CD14-positive monocyte (primary cell): ENCODE measurements around the gene RANBP17. TPM values are rescaled to one million over a fixed set of nuclear protein-coding genes. Genes with fewer than 3 reads are reported as not detected.

ENCODE experiments used
- DNase-seq, 3 donors: peaks; one replicate each; pipeline ENCODE4 v3.0.0-alpha.2; 2011 to 2022
- H2AFZ ChIP-seq: 2 replicates; pipeline ENCODE4 v1.6.0; 2012; ENCODE audit warnings: mild to moderate bottlenecking, low read depth, low read length, inconsistent platforms; ENCODE audit not compliant: insufficient read depth, poor library complexity, severe bottlenecking
- H3K27ac ChIP-seq, 2 donors: 1 replicate in 1 of 2; 2 replicates in 1 of 2; pipeline ENCODE4 v1.5.1; 2012 to 2013; ENCODE audit warnings: low read length in 2 of 2, control low read depth in 1 of 2, inconsistent platforms in 1 of 2, low read depth in 1 of 2, mild to moderate bottlenecking in 1 of 2
- H3K27me3 ChIP-seq, 2 donors: one replicate each; pipeline versions ENCODE4 v1.6.0 to v1.6.1; 2011 to 2013; ENCODE audit warnings: low read length in 2 of 2; ENCODE audit not compliant: control insufficient read depth in 2 of 2, insufficient read depth in 2 of 2
- H3K36me3 ChIP-seq, 2 donors: replicated peaks in 1 of 2; 1 replicate in 1 of 2; 2 replicates in 1 of 2; pipeline versions ENCODE4 v1.5.1 to v1.6.1; 2012 to 2013; ENCODE audit warnings: low read length in 2 of 2, control low read depth in 1 of 2, inconsistent platforms in 1 of 2, mild to moderate bottlenecking in 1 of 2; ENCODE audit not compliant: insufficient read depth in 2 of 2, control insufficient read depth in 1 of 2
- H3K4me1 ChIP-seq, 2 donors: 1 replicate in 1 of 2; 2 replicates in 1 of 2; pipeline versions ENCODE4 v1.5.1 to v1.6.1; 2012 to 2013; ENCODE audit warnings: low read length in 2 of 2, control low read depth in 1 of 2, inconsistent platforms in 1 of 2, mild to moderate bottlenecking in 1 of 2, moderate library complexity in 1 of 2; ENCODE audit not compliant: insufficient read depth in 2 of 2, control insufficient read depth in 1 of 2
- H3K4me2 ChIP-seq: replicated peaks from 2 replicates; pipeline ENCODE3; 2012; ENCODE audit warnings: low read length, moderate library complexity, mild to moderate bottlenecking; ENCODE audit not compliant: poor library complexity, severe bottlenecking; ENCODE audit errors: extremely low read depth
- H3K4me3 ChIP-seq, 3 experiments: fragments of 200-600 bp in 1 of 3; sonication (generic) in 1 of 3; replicated peaks in 1 of 3; 1 replicate in 2 of 3; 2 replicates in 1 of 3; pipeline ENCODE4 v1.5.1; 2011 to 2013; ENCODE audit warnings: low read length in 3 of 3, mild to moderate bottlenecking in 3 of 3, control low read depth in 2 of 3, low read depth in 2 of 3, inconsistent platforms in 1 of 3, moderate library complexity in 1 of 3
- H3K79me2 ChIP-seq: 2 replicates; pipeline ENCODE4 v1.6.0; 2012; ENCODE audit warnings: mild to moderate bottlenecking, control low read depth, inconsistent platforms, low read length, moderate library complexity; ENCODE audit not compliant: insufficient read depth
- H3K9ac ChIP-seq: 2 replicates; pipeline ENCODE4 v1.6.0; 2017; ENCODE audit warnings: low read length, mild to moderate bottlenecking; ENCODE audit not compliant: insufficient read depth, poor library complexity, severe bottlenecking
- H3K9me3 ChIP-seq, 2 donors: replicated peaks in 1 of 2; 1 replicate in 1 of 2; 2 replicates in 1 of 2; pipeline versions ENCODE4 v1.5.1 to v1.6.1; 2012 to 2013; ENCODE audit warnings: low read length in 2 of 2, control low read depth in 1 of 2; ENCODE audit not compliant: control insufficient read depth in 1 of 2, insufficient read depth in 1 of 2
- H4K20me1 ChIP-seq: 2 replicates; pipeline ENCODE4 v1.6.0; 2012; ENCODE audit warnings: mild to moderate bottlenecking, low read length, control low read depth, moderate library complexity; ENCODE audit not compliant: insufficient read depth
- H3K27ac Mint-ChIP-seq, 7 donors: one replicate each; pipeline ENCODE4 v1.8.0; 2020; ENCODE audit warnings: mild to moderate bottlenecking in 7 of 7, mixed read lengths in 7 of 7, moderate library complexity in 6 of 7, inconsistent platforms in 2 of 7
- H3K27me3 Mint-ChIP-seq, 3 donors: one replicate each; pipeline ENCODE4 v1.8.0; 2021 to 2022; ENCODE audit warnings: low read depth in 3 of 3, mild to moderate bottlenecking in 3 of 3, mixed read lengths in 3 of 3, moderate library complexity in 3 of 3, inconsistent platforms in 1 of 3
- H3K36me3 Mint-ChIP-seq, 2 donors: one replicate each; pipeline ENCODE4 v1.8.0; 2020; ENCODE audit warnings: mixed read lengths in 2 of 2, inconsistent platforms in 1 of 2, mild to moderate bottlenecking in 1 of 2
- H3K4me1 Mint-ChIP-seq: one replicate; pipeline ENCODE4 v1.8.0; 2020; ENCODE audit warnings: mild to moderate bottlenecking, mixed read lengths
- H3K4me3 Mint-ChIP-seq, 2 donors: one replicate each; pipeline ENCODE4 v1.8.0; 2020; ENCODE audit warnings: mild to moderate bottlenecking in 2 of 2, mixed read lengths in 2 of 2, moderate library complexity in 1 of 2
- H3K9me3 Mint-ChIP-seq, 7 donors: one replicate each; pipeline ENCODE4 v1.8.0; 2020 to 2022; ENCODE audit warnings: mixed read lengths in 7 of 7, mild to moderate bottlenecking in 6 of 7, moderate library complexity in 6 of 7, inconsistent platforms in 2 of 7
- WGBS: methylation state at CpG from one replicate; pipeline ENCODE4 v1.1.5; 2013; ENCODE audit warnings: missing lambda C conversion rate; ENCODE audit not compliant: insufficient coverage; 5-methylcytosine and 5-hydroxymethylcytosine counted together
- intact Hi-C, 2 donors: fragments of 100-400 bp; cut with micrococcal nuclease; formaldehyde crosslinking; loops; one replicate each; pipeline versions ENCODE4 v1.15.0 to v1.15.1; 2023
- polyA plus RNA-seq, 3 donors: library from polyadenylated mRNA; depleted of rRNA in 1 of 3; unstranded in 2 of 3; stranded (reverse) in 1 of 3; fragments of 300-500 nt in 2 of 3; fragments of >200 nt in 1 of 3; fragmentation: Illumina TruSeq in 2 of 3; gene quantifications; 1 replicate in 2 of 3; 2 replicates in 1 of 3; pipeline ENCODE4 v1.2.3, GENCODE V29; 2012 to 2021
- TF ChIP-seq, protein P1 (sequence below): fragments of 200-600 bp; IDR thresholded peaks from one replicate; pipeline ENCODE4 v1.8.0; 2022; ENCODE audit warnings: antibody characterized with exemption, mild to moderate bottlenecking

RANBP17 gene
- polyA plus RNA-seq, 3 donors: 0.07 to 0.13 TPM; not detected in 1

DNA sequence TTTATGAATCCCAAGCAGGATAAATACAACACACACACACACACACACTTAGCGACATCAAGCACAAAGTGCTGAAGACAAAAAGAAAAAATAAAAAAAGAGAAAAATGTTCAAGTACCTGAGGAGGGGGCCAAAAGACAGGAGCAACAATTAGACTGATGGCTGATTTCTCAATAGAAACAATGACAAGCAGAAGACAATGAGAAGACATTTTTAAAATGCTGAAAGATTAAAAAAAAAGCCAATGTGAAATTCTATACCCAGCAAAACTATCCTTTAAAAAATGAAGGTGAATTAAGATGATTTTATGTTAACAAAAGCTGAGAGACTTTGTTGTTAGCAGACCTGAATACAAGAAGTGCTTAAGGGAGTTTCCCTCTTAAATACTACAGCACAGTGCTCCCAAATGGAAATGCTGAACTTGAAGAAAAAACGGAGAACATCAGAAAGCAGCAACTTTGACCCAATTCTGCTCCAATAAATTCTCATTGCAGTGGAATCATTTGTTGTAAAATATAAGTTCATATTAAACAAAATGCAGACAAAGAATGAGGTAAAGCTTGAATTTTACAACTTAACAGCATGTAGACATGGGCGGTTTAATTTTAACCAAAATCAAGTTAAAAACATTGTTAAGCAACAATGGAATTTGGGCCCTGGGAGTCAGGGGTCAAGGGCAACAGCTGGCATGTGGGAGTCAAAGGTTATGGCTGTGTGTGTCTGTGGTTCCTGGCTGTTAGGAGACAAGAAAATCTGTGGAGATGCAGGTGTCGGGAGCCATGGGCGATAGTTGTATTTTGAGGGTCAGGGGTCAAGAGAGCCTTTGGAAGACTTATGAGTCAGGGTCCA is 776 bp upstream of the RANBP17 start:
- Histone ChIP-seq H3K4me1 (peaks cover 6 to 14% of the 10 kb centered on the region in 2 donors), H2AFZ (peak overlapping the region; percentile 80), H3K4me2 (no peak overlapping the region), H3K9me3 (peaks cover 9 to 23% of the 10 kb centered on the region in 2 donors), H3K27ac (no peak overlapping the region), H3K27me3 (peaks cover 11 to 18% of the 10 kb centered on the region in 2 donors), H3K9ac (no peak overlapping the region), H4K20me1 (no peaks in the 10 kb centered on the region), H3K36me3 (no peaks in the 10 kb centered on the region), H3K79me2 (no peaks in the 10 kb centered on the region), H3K4me3 (no peak overlapping the region)
- peaks cover 3 to 6% of the 10 kb centered on the region in 2 donors for H3K36me3 Mint-ChIP-seq
- intact Hi-C loops: no loop called here
- peaks cover 13% of the 10 kb centered on the region for H3K4me1 Mint-ChIP-seq
- peak overlapping the region; percentile 73 to 85 for H3K4me3 Mint-ChIP-seq
- no peak for DNase-seq
- WGBS: 100% methylated on average over 3 of the region's 5 CpGs
- H3K9me3 Mint-ChIP-seq: peaks cover 15 to 34% (median 20%) of the 10 kb centered on the region in 7 donors
- H3K27me3 Mint-ChIP-seq: peaks cover 16 to 24% (median 20%) of the 10 kb centered on the region in 3 donors
- H3K27ac Mint-ChIP-seq: no peak overlapping the region
- TF ChIP-seq, protein P1, sequence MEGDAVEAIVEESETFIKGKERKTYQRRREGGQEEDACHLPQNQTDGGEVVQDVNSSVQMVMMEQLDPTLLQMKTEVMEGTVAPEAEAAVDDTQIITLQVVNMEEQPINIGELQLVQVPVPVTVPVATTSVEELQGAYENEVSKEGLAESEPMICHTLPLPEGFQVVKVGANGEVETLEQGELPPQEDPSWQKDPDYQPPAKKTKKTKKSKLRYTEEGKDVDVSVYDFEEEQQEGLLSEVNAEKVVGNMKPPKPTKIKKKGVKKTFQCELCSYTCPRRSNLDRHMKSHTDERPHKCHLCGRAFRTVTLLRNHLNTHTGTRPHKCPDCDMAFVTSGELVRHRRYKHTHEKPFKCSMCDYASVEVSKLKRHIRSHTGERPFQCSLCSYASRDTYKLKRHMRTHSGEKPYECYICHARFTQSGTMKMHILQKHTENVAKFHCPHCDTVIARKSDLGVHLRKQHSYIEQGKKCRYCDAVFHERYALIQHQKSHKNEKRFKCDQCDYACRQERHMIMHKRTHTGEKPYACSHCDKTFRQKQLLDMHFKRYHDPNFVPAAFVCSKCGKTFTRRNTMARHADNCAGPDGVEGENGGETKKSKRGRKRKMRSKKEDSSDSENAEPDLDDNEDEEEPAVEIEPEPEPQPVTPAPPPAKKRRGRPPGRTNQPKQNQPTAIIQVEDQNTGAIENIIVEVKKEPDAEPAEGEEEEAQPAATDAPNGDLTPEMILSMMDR: no peak

DNA sequence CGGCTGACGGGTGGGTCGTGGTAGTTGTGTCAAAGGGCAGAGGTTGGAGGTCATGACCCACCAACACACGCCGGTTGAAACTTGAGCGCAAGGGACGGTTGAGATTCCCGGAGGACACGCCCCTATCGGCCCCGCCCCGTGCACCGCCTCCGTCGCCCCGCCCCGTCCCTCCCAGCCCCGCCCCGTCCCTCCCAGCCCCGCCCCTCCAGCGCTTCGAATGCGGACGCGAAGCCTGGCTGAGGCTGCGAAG is 226 bp upstream of the RANBP17 start:
- Histone ChIP-seq H3K9ac (no peak overlapping the region), H3K9me3 (peaks cover 9 to 23% of the 10 kb centered on the region in 2 donors), H3K27ac (no peak overlapping the region), H3K4me3 (peak overlapping the region in 1 of 3 experiments; percentile 75), H3K4me1 (peaks cover 6 to 14% of the 10 kb centered on the region in 2 donors), H3K4me2 (peak overlapping the region; percentile 85), H2AFZ (peak overlapping the region; percentile 80), H3K27me3 (peaks cover 11 to 18% of the 10 kb centered on the region in 2 donors), H3K36me3 (no peaks in the 10 kb centered on the region), H4K20me1 (no peaks in the 10 kb centered on the region), H3K79me2 (no peaks in the 10 kb centered on the region)
- Mint-ChIP-seq H3K4me1 (peaks cover 13% of the 10 kb centered on the region), H3K27me3 (peaks cover 16 to 24% (median 20%) of the 10 kb centered on the region in 3 donors), H3K36me3 (peaks cover 3 to 6% of the 10 kb centered on the region in 2 donors), H3K4me3 (peak overlapping the region; percentile 73 to 85), H3K27ac (no peak overlapping the region), H3K9me3 (peaks cover 15 to 35% (median 20%) of the 10 kb centered on the region in 7 donors)
- intact Hi-C loops: no loop called here
- 22% methylated on average over 20 of the region's 26 CpGs for WGBS
- TF ChIP-seq, protein P1: no peak
- peak in 1 of 3 donors; percentile 1 for DNase-seq
